Motor neuron (in vitro differentiated cells): ENCODE results near the gene ZNF610. TPM values are rescaled to one million over a fixed set of nuclear protein-coding genes. Genes with fewer than 3 reads are reported as not detected.
"Not testable (repeated sequence)": the region's sequence is repeated elsewhere in the genome, so short reads cannot be mapped to it uniquely, and the experiment has no call there.

ENCODE experiments used
- ATAC-seq, 8 experiments: fragments of 200-7000 bp; cut with Tn5 transposase; replicated peaks in 6 of 8; 2 replicates each; pipeline ENCODE4 v1.8.0; 2021; ENCODE audit warnings: mild to moderate bottlenecking in 8 of 8, moderate library complexity in 8 of 8
- H3K27ac ChIP-seq, 2 donors: fragments of 250-450 bp; sonication (Bioruptor Pico); 2 replicates each; pipeline ENCODE4 v1.9.0; 2021; ENCODE audit warnings: antibody characterized with exemption in 2 of 2, mild to moderate bottlenecking in 2 of 2, moderate library complexity in 1 of 2
- H3K4me1 ChIP-seq, 2 donors: fragments of 250-450 bp; sonication (Bioruptor Pico); replicated peaks in 1 of 2; 2 replicates each; pipeline ENCODE4 v1.6.1; 2021; ENCODE audit warnings: antibody characterized with exemption in 2 of 2, mild to moderate bottlenecking in 2 of 2, moderate library complexity in 1 of 2
- H3K4me3 ChIP-seq, 5 donors: fragments of 250-450 bp; sonication (Bioruptor Pico); 2 replicates each; pipeline ENCODE4 v1.9.0; 2021; ENCODE audit warnings: antibody characterized with exemption in 5 of 5, mild to moderate bottlenecking in 5 of 5, moderate library complexity in 4 of 5
- WGBS, 10 experiments: fragments of 450-650 bp; shearing (Covaris generic); methylation state at CpG; one replicate each; pipeline ENCODE4 v1.0.0; 2022; 5-methylcytosine and 5-hydroxymethylcytosine counted together
- in situ Hi-C, 9 experiments: fragments of 400-800 bp; cut with MboI; loops; one replicate each; pipeline ENCODE4 v1.15.0; 2021; ENCODE audit warnings: low sequenced_read_pairs in 9 of 9, low pct_unique_long_range_greater_than_20kb in 2 of 9; ENCODE audit not compliant: unreplicated experiment in 9 of 9
- total RNA-seq, 8 experiments: library from RNA; unstranded; fragments of 300-600 nt; gene quantifications; 2 replicates each; pipeline versions ENCODE4 v1.2.3 to v1.2.4, GENCODE V29; 2022

ZNF610 gene
- total RNA-seq, 8 experiments from 2014 or later = 1.7 to 17.3 (median 13.3) TPM

DNA sequence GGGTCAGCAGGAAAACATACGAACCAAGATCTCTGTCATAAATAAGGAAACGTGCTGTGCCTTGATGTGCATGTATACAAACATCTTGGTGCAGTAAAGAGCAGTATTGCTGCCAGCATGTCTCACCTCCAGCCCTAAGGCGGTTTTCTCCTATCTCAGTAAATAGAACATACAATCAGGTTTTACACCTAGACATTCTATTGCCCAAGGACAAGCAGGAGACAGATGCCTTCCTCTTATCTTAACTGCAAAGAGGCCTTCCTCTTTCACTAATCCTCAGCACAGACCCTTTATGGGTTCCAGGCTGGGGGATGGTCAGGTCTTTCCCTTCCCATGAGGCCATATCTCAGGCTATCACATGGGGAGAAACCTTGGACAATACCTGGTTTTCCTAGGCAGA, 3.0 kb downstream of the ZNF610 start:
- ATAC-seq, in situ Hi-C loops: not testable (repeated sequence)
- WGBS, 10 experiments = 51 to 100% (median 88%) methylated on average over 1 to 3 of the region's 3 CpGs; no CpG with 5 or more reads in 6 of the 10 experiments

GRCh38 chr19:52343548-52343947, 7.5 kb downstream of the ZNF610 start:
- peak; percentile 27 to 99 (median 96) for ATAC-seq
- in situ Hi-C loops = no loop called here
- no peaks in the 10 kb centered on the region for H3K4me1 ChIP-seq
- H3K27ac ChIP-seq = peak overlapping the region; percentile 58 to 60
- WGBS, 10 experiments = 0 to 100% (median 20%) methylated on average over 1 to 6 of the region's 8 CpGs; no CpG with 5 or more reads in 2 of the 10 experiments
- no peak overlapping the region for H3K4me3 ChIP-seq

More for the DNA sequence above, 3.0 kb downstream of the ZNF610 start:
- H3K4me1 ChIP-seq, H3K4me3 ChIP-seq, H3K27ac ChIP-seq: not testable (repeated sequence)

DNA sequence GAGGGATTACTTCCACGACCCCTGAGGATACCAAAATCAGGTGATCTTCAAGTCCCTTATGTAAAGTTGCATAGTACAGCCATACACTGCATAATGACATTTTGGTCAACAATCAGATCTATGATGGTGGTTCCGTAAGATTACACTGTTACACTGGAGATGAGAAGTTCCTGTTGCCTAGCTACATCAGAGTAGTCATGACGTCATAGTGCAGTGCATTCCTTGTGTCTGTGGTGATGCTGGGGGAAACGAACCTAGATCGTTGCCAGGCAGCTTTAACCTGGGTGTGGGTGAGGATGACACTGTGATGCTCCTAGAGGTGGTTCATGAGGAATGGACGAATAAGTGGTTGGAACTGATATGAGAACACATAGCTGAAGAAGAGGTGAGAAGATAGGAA, 9.1 kb downstream of the ZNF610 start:
- Histone ChIP-seq H3K4me1 (no peaks in the 10 kb centered on the region), H3K4me3 (no peak overlapping the region), H3K27ac (no peak overlapping the region)
- in situ Hi-C loops = no loop called here
- WGBS, 10 experiments = 29 to 100% (median 83%) methylated on average over 1 to 6 of the region's 6 CpGs
- ATAC-seq = no peak

- Histone ChIP-seq H3K4me3 (no peak overlapping the region), H3K4me1 (no peaks in the 10 kb centered on the region), H3K27ac (no peak overlapping the region)
- 20 to 94% (median 75%) methylated on average over 1 to 8 of the region's 9 CpGs; no CpG with 5 or more reads in 7 of the 10 experiments for WGBS, 10 experiments
- in situ Hi-C loops = no loop called here
- ATAC-seq = no peak
Observed at GRCh38 chr19:52351512-52351911, 15.5 kb downstream of the ZNF610 start.

DNA sequence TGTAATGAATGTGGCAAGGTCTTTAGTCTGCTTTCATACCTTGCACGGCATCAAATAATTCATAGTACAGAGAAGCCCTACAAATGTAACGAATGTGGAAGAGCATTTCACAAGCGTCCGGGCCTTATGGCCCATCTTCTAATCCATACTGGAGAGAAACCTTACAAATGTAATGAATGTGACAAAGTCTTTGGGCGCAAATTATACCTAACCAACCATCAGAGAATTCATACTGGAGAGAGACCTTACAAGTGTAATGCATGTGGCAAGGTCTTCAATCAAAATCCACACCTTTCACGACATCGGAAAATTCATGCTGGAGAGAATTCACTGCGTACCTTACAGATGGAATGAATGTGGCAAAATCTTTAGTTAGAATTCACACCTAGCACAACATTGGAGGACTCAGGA, 30.4 kb downstream of the ZNF610 start:
- in situ Hi-C loops = no loop called here
- no peaks in the 10 kb centered on the region for H3K4me1 ChIP-seq
- H3K27ac ChIP-seq = no peak overlapping the region
- 45 to 99% (median 89%) methylated on average over 1 to 8 of the region's 8 CpGs for WGBS, 10 experiments
- H3K4me3 ChIP-seq = no peak overlapping the region
- no peak for ATAC-seq

GRCh38 chr19:52369559-52370340, 33.7 kb downstream of the ZNF610 start, which contains the start of gene ZNF880:
ZNF880 (plus strand) TSS chr19:52369923; CDS start chr19:52369966, 43 bp downstream.
- in situ Hi-C loops = no loop called here
- H3K27ac ChIP-seq = no peak within 1 kb of the TSS
- ATAC-seq = peak in 6 of 8 experiments; percentile 49 to 100 (median 98)
- WGBS, 10 experiments = 1 to 92% (median 47%) methylated on average over 3 to 42 of the region's 52 CpGs; no CpG with 5 or more reads in 1 of the 10 experiments
- H3K4me3 ChIP-seq = peak within 1 kb of the TSS in 2 of 5 donors; percentile 28 to 75
- H3K4me1 ChIP-seq = no peaks in the 10 kb centered on the region

DNA sequence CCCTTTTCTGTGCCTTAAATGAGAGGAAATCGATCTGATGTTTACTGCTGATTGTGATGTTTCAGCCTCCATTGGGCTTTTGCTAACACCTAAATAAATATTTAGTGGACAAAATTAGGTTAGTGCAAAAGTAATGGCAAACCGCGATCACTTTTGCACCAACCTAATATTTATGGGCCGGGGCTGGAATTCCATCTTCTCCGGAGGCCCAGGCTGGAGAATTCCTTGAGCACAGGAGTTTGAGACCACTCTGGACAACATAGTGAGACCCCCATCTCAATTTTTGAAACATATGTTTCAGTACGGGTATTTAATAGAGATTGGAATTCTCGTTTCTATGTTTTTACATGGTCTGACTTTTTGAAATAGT, 34.3 kb downstream of the ZNF610 start:
- Histone ChIP-seq H3K27ac (no peak overlapping the region), H3K4me1 (no peaks in the 10 kb centered on the region), H3K4me3 (peak overlapping the region in 2 of 5 donors; percentile 28 to 75)
- in situ Hi-C loops = no loop called here
- WGBS, 10 experiments = 16 to 100% (median 68%) methylated on average over 1 to 7 of the region's 7 CpGs; no CpG with 5 or more reads in 2 of the 10 experiments
- ATAC-seq = no peak

DNA sequence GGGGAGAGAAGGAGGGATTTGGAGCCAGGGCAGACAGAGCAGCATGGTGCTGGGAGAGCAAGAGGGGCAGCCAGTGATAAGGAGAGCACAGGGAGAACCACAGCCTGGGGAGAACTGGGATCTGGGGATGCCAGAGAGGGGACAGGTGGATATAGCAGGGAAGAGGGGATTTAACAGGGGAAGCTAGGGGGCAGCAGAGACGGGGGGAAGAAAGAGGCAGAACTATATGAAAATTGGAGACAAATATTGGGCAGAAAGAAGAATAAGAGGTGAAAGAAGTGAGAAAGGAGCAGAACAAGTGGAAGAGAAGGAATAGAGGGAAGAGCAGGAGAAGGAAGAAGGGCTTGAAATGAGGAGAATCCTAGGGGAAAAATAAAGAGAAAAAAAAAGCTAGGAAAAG, 55.1 kb downstream of the ZNF610 start:
- no peak overlapping the region for H3K27ac ChIP-seq
- no peak for ATAC-seq
- 0 to 60% (median 33%) methylated on average over 1 of the region's 1 CpG; no CpG with 5 or more reads in 5 of the 10 experiments for WGBS, 10 experiments
- no peaks in the 10 kb centered on the region for H3K4me1 ChIP-seq
- in situ Hi-C loops = no loop called here
- no peak overlapping the region for H3K4me3 ChIP-seq

GRCh38 chr19:52397310-52398080, 61.5 kb downstream of the ZNF610 start, which contains the start of gene ZNF528:
ZNF528 (plus strand) TSS chr19:52397849; CDS start chr19:52402014, 4,165 bp downstream.
- 1 to 91% (median 15%) methylated on average over 8 to 23 of the region's 36 CpGs; no CpG with 5 or more reads in 1 of the 10 experiments for WGBS, 10 experiments
- no peaks in the 10 kb centered on the region for H3K4me1 ChIP-seq
- in situ Hi-C loops = no loop called here
- peak within 1 kb of the TSS in 1 of 5 donors; percentile 73 for H3K4me3 ChIP-seq
- H3K27ac ChIP-seq = no peak within 1 kb of the TSS
- ATAC-seq = peak in 5 of 8 experiments; percentile 99 to 100 (median 100)

DNA sequence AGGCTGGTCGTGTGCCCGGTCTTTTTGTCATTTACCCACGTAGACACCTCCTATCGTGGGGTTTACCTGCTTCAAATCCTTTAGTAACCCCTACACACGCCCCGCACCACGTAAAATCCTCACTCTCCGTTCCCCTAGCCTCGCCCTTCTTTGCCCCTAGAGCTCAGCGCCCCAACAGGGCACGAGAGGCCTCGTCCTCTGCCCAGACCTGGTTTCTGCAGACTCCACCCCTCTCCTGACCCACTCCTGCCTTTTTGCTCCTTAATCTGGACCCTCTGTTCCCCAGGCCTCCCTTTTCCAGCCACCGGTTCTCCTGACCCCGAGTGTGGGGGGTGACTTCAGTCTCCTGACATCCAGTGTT, 62.0 kb downstream of the ZNF610 start:
- in situ Hi-C loops = no loop called here
- peak in 5 of 8 experiments; percentile 29 to 74 (median 63) for ATAC-seq
- H3K27ac ChIP-seq = no peak overlapping the region

DNA sequence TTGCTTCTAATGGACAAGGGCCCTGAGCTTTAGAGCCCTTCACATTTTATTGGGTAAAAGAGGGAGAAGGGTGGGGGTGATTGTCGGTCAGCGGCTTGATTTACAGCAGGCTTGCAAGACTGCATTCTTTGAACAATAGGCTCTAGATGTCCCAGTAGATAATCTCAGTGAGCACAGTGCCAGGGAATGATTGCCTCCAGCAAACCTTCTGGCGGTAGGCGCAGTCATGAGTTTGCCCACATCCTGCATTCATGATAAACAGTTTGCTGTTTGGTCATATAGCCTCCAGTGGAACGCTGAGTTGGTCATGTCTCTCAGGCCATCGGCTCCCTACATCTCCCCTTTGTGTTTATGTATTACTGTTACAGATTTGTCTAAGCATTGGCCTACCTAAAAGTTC, 74.2 kb downstream of the ZNF610 start:
- 81 to 100% (median 100%) methylated on average over 1 to 4 of the region's 6 CpGs; no CpG with 5 or more reads in 1 of the 10 experiments for WGBS, 10 experiments
- in situ Hi-C loops = no loop called here
- no peak overlapping the region for H3K4me3 ChIP-seq
- no peak overlapping the region for H3K27ac ChIP-seq
- H3K4me1 ChIP-seq = no peaks in the 10 kb centered on the region
- no peak for ATAC-seq

More for the DNA sequence above, 62.0 kb downstream of the ZNF610 start:
- H3K4me3 ChIP-seq = peak overlapping the region in 1 of 5 donors; percentile 73
- 0 to 92% (median 7%) methylated on average over 1 to 9 of the region's 14 CpGs; no CpG with 5 or more reads in 1 of the 10 experiments for WGBS, 10 experiments
- no peaks in the 10 kb centered on the region for H3K4me1 ChIP-seq

DNA sequence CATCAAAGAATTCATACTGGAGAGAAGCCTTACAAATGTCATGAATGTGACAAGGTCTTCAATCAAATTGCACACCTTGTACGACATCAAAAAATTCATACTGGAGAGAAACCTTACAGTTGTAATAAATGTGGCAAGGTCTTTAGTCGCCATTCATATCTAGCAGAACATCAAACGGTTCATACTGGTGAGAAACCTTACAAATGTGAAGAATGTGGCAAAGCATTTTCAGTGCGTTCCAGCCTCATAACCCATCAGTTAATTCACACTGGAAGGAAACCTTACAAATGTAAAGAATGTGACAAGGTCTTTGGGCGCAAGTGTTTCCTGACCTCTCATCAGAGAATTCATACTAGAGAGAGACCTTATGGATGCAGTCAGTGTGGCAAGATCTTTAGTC, 79.7 kb downstream of the ZNF610 start:
- in situ Hi-C loops = no loop called here
- 59 to 100% (median 79%) methylated on average over 1 to 5 of the region's 5 CpGs; no CpG with 5 or more reads in 2 of the 10 experiments for WGBS, 10 experiments
- H3K4me1 ChIP-seq = no peaks in the 10 kb centered on the region
- ATAC-seq = no peak
- no peak overlapping the region for H3K4me3 ChIP-seq
- no peak overlapping the region for H3K27ac ChIP-seq
